GM21367 (cell line): ENCODE measurements around the gene CCL17.
"Not testable (repeated sequence)": the region's sequence is repeated elsewhere in the genome, so short reads cannot be mapped to it uniquely, and the experiment has no call there.

ENCODE experiments used
- ATAC-seq: cut with Tn5 transposase; IDR thresholded peaks from one replicate; pipeline ENCODE4 v1.9.1; 2021; ENCODE audit not compliant: unreplicated experiment

CCL17 gene

DNA sequence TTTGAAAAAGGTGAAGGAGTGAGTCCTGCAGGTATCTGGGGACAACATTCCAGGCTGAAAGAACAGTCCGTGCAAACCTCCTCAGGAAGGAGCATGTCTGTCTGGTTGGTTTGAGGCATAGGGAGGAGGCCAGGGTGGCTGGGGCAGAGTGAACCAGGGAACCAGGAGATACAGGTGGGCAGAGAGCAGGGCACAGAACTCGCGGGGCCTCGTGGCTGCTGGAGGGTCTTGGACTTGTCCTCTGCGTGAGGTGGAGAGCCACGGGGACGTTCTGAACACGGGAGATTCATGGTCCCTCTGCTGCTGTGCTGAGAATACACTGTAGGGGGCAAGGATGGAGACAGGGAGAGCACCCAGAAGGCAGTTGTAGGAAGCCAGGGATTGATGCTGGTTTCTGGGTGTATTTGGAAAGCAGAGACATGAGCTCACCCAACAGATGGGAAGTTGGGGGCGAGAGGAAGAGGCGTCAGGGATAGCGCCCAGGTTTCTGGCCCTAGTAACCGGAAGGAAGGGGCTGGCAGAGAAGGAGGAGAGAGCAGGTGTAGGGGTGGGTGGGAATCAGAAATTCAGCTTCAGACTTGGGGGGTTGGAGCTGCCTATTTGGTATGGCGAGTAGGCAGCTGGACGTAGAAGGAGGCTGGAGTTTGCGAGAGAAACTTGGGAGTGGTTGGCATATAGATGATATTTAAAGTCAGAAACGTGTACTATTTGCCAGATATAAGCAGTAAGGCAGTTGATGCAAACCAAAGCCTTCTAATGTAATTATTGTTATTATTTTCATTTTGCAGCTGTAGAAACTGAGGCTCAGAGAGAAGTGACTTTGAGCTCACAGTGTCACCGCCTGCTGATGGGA, at the start of gene CCL17:
CCL17 (plus strand) TSS at position 803 of the 853 bp plus-strand sequence. CDS start 9,166 bp downstream, outside the sequence.
- no peak for ATAC-seq

DNA sequence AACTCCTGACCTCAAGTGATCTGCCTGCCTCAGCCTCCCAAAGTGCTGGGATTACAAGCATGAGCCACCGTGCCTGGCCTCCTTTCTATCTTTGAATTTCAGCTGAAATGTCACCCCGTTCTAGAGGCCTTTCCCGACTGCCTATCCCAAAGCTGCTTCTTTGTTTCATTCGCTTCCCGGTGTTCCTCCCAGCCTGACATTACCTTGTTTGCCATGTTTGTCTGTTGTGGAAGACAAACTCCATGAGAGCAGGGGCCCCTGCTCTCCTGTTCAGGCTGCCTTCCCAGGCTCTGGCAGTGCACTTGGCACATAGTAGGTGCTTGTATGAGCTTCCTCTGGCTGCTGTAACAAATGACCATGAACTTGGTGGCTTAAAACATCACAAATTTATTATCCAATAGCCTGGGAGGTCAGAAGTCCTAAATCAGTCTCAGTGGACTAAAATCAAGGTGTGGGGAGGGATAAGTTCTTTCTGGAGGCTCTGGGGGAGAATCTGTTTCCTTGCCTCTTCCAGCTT, 48.6 kb upstream of the CCL17 start:
- no peak for ATAC-seq

DNA sequence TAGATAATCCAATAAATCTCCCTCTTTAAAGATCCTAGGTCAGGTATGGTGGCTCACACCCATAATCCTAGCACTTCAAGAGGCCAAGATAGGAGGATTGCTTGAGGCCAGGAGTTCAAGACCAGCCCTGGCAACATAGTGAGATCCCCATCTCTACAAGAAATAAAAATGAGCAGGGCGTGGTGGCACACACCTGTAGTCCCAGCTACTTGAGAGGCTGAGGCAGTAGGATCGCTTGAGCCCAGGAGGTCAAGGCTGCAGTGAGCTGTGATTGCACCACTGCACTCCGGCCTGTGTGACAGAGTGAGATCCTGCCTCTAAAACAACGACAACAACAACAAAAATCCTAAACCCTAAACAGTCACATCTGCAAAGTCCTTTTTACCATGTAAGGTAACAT, 48.0 kb upstream of the CCL17 start:
- ATAC-seq: no peak

DNA sequence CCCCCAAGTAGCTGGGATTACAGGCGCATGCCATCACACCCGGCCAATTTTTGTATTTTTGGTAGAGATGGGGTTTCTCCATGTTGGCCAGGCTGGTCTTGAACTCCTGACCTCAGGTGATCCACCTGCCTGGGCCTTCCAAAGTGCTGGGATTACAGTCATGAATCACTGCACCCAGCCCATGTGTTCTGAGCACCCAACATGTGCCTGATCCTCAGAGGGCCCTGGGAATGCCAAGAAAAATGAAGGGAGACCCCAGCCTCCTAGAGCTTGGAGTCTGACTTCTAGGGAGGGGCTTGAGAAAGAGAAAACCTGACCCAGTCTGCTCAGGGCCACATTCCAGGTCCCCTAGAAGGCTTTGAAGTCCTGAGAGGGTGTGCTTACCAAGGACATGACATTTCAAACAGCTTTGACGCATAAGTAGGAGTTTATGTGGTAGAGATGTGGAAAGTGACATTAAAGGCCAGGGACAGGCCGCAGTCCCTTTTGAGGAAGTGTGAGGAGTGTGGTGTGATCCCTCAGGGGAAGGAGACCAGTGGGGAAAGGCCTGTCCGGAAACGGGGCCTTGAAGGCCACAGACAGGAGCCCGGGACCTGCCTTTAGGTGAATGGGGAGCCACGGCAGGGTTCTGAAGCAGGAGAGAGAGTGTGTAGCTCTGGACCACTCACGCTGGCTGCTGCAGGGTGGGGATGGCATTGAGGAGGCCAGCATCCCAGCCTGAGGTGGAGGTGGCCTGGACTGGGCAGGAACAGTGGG, 47.1 kb upstream of the CCL17 start:
- no peak for ATAC-seq

DNA sequence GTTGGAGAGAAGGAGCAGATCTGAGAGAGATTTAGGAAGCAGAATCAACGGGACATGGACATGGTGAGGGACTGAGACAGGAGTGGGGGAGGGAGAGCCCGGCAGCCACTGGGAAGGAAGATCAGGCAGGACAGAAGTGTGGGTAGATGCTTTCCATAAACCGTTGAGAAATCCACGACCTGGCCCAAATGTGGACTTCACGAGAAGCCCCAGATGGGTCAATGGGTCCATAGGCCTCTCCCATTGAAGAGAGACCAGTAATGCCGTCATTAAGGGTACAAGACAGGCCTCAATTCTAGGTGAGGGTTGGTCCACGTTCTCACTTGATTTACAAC, 46.5 kb upstream of the CCL17 start:
- ATAC-seq: no peak

DNA sequence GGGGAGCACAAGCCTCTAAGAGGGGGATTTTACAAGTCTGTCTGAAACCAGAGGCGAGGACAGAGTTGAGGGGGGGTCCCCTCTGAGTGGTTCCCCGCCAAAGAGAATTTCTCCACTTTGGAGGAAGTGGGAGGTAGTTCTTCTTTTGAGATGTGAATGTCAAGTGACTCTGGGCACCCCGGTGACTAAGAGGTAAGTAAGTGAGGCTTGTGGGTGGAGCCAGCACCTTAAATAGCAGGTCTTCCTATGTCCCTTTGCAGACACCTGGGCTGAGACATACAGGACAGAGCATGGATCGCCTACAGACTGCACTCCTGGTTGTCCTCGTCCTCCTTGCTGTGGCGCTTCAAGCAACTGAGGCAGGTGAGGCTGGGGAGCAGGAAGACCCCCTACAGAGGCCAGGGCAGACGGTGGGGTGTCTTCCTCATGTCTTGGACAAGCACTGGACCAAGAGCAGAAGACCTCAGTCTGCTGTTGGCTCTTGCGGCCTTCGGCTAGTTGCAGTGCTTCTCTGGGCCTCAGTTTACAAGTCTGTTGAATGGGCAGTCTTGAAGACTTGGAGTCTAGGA, 46.0 kb upstream of the CCL17 start, which contains the start of gene CCL22:
CCL22 (plus strand) TSS at position 257 of the 569 bp plus-strand sequence; CDS start at position 291, 34 bp downstream.
- no peak for ATAC-seq

DNA sequence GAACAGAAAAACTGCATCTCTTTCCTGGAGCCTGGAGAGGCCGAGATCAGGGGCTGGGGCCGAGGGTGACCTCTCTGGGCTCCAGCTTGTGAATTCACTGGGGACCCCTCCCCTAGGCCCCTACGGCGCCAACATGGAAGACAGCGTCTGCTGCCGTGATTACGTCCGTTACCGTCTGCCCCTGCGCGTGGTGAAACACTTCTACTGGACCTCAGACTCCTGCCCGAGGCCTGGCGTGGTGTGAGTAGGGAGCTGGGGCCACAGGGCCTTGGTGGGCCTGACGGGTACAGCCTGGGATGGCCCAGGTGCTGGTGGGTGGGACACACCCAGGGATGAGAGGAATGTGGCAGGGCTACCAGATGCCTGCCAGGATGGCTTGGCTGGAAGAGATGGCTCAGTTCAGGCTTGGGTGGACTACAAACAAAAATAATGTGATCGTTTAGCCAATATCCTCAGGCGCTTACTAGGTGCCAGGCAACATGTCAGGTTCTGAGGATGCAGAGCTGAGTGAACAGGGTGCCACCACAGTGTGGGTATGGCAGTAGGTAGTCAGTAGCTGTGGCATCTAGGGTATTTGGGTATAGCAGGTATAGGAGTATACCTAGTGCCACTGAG, 44.1 kb upstream of the CCL17 start:
- no peak for ATAC-seq

DNA sequence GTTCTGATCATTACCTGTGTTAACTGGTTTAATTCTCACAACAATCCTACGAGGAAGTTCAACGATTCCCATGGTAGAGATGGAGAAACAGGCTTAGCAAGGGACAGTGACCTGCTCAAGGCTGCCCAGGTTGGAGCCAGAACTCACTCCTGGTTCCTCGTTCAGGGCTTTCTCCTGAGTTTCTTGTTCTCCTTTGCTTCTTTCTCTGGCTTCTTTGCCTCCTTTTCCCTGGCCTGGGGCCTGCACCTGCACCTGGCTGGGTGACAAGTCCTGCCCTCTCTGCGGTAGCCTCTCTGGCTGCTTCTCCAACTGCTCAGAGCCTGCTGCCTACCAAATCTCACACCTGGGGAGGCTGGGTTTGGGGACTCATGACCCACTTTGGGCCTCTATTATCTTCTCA, 43.2 kb upstream of the CCL17 start:
- ATAC-seq: no peak

DNA sequence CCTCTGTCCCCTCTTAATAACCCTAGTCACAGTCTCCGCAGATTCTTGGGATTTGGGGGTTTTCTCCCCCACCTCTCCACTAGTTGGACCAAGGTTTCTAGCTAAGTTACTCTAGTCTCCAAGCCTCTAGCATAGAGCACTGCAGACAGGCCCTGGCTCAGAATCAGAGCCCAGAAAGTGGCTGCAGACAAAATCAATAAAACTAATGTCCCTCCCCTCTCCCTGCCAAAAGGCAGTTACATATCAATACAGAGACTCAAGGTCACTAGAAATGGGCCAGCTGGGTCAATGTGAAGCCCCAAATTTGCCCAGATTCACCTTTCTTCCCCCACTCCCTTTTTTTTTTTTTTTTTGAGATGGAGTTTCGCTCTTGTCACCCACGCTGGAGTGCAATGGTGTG, 40.4 kb upstream of the CCL17 start:
- no peak for ATAC-seq

DNA sequence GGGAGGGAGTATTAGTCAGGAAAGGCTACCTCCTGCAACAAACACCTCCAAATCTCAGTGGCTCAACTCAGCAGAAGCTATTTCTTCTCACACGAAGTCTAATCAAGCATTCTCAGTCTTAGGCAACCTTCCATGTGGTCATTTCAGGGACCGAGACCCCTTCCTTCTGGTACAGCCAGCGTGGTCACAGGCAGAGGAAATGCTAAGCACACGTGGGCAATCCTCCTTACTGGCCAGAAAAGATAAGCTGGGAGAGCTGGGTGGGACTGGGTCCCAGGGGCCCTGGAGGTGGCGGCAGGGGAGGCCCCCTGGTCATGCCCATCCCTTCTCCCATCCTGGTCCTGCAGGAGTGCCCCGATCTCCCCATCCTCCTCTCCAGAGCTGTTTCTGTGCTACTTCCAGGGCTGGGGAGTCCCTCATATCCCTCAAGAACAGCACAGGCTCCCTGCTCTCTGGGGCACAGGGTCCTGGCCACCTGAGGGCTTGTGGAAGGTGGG, 38.0 kb upstream of the CCL17 start:
- ATAC-seq: no peak

DNA sequence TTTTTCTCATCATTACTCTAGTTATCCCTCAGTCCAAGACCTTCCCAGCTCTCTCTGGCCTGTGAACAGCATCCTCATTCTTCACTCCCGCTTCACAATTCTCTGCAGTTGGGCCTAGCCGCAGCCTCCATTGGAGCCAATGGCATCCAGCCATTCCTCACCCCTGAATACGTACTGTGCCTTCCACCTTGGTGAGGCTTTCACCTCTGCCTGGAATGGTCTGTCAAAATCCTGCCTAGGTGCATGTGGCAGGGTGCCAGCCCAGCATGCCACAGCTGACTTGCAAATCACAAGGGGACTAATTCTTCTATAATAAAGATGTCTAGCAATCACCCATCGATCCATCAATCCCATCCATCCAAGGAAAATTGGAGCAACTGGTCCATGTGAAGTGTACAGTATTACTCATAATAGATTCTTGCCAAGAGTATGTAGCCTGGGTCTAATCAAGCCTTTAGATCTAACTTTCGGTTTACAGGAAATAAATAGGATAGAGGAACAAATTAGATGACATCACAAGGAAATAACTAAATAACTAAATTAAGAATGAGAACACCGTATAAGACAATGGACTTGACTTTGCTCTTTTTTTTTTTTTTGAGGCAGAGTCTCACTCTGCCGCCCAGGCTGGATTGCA, 37.3 kb upstream of the CCL17 start:
- ATAC-seq: no peak

DNA sequence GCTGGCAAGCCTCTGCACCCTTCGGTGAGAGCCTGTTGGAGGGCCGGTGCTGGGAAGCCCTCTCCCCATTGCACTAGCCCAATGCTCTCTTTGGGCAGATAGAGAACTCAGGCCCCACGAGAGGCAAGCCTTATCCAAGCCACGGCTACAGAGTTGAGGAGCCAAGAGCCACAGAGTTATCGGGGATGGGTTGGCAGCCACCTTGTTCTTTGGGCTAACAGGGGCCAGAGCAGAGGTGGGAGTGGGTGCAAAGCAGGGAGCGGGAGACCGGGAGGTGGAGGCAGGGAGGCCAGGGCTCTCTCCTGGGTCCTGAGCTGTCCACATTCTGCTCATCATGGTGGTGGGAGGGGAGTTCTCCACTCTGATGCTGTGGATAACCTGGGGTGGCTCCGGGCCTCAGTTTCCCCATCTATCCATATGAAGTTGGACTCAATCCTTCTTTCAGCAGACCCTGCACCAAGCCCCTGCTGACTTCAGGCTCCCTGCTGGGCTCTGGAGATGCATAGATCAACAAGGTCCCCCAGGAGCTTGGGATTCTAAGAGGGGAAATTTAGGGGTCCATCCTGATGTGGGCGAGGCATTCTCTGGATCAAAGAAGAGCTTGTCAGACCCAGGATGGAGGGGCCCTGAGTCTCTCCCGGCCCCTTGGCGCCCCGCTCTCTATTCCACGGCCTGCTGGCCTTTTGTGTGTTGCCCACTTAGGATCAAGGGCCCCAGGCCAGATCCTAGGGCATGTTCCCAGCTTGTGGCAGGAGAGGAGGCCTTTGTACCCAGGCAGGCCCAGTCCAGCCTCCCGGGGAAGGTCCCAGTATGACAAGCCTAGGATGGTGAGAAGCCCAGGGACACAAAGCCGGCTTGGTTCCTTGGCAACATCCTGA, 32.8 kb upstream of the CCL17 start:
- ATAC-seq: no peak

DNA sequence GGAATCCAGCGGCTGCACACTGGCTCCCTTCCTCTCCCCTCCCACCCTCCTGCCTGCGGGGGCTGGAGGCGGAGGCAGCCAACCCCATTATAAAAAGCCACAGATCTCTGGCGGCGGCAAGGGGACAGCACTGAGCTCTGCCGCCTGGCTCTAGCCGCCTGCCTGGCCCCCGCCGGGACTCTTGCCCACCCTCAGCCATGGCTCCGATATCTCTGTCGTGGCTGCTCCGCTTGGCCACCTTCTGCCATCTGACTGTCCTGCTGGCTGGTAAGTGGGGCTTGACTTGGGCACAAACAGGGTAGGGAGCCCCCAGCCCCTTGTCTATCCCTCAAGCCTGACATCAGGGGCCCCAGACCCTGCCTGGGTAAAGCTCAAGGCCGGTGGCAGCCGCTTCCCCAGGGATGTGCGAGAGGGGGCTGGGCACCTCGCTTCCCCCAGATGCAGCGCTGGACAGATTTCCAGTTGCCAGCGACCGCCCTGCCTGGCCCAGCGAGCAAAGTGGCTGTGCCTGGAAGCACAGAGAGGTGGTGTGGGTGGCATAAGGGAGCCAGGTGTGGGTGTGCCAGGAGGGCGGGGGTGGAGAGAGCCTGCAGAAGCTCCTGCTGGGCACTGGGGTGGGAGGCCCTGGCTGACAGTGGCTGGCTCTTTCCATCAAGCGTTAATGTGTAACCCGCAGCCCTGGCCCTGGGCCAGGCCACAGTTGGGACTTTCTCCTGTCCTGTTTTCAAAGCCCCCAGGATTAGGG, 32.0 kb upstream of the CCL17 start, which contains the start of gene CX3CL1:
CX3CL1 (plus strand) TSS at position 119 of the 745 bp plus-strand sequence; CDS start at position 198, 79 bp downstream.
- no peak for ATAC-seq

DNA sequence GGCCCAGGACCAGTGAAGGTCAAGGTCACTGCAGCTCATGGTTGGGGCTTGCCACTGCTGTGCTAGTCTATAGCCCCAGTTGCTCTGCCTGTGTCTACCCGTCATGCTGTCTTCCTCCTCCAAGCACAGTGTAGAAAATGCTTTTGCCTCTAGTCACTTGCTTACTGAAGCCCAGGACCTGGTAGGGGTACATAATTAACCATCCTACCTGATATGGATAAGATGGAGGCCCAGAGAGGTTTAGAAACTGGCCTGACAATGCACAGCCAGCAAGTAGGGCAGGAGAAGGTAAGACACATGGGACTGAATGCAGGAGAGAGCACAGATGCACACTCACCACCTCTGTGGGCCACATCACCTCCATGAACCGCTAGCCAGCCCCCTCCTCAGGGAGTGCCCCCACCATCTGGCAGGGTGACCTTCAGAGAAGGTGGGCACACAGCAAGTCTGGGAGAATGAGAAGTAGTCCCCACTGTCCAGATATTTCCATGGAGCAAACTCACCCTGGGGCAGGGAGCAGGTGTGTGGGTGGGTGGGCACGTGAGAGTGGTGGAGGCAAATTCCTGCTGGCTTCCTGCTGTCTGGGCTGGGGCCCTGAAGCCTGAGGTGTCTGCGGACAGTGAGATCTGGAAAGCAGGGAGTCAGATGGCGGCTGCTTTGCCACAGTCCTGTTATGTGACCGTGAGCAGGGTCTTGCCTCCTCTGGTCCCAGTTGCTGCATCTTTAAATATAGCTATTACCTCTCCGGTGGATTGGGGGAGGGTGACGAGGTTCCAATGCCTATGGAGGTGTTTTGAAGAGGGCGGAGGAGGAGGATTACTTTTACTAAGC, 31.2 kb upstream of the CCL17 start:
- ATAC-seq: no peak

DNA sequence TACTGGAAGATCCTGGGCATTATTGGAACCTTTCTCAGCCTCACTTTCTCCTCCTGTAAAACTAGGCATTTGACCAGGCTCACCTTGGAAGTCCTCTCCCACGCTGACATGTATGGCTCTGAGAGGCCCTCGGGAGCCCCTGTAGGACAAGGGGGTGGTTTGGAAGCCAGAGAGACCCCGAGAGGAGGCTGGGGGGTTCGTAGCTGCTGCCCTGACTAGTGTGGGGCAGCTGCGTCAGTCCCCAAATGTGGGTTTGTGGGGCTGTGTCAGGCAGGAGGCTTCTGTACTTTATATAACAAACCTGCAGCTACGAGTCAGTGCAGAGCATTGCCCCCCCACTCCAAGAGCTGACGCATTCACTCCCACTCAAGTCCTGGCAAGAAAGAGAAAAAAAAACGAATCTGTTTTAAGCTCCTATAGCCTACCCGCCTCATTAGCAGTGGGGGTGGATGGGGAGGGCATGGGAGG, 30.5 kb upstream of the CCL17 start:
- no peak for ATAC-seq

DNA sequence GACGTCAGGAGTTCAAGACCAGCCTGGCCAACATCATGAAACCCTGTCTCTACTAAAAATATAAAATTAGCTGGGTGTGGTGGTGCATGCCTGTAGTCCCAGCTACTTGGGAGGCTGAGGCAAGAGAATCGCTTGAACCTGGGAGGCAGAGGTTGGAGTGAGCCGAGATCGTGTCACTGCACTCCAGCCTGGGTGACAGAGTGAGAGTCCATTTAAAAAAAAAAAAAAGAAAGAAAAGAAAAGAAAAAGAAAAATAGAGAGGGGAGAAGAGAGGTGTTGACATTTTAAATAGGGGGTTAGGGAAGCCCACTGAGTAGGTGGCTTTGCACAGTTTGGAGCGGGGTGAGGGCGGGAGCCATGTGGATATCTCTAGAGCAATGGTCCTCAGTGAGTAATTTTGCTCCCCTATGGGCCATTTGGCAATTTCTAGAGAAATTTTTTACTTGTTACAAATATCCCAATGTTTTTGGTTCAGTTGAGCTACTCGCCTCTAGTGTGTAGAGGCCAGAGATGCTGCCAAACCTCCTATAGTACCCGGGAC, 29.6 kb upstream of the CCL17 start:
- ATAC-seq: not testable (repeated sequence)

DNA sequence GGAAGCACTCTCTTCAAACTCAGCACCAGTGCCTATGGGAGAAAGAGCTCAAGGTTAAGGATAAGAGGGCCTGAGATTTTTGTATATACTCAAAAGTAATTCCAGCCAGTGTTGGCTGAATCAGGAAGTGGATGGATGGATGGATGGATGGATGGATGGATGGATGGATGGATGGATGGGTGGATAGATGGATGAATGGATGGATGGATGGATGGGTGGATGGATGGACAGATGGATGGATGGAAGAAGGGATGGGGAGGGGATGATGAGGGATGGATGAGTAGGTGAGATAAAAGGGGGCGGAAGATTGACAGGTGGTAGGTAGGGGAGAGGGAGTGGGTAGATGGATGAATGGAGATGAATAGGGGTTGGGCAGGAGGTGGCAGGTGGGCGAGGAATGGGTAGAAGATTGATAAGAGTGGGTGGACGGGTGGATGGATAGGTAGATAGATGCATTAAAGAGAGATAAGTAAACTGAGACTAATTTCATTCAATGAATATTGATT, 28.2 kb upstream of the CCL17 start:
- ATAC-seq: no peak
